HG03175 (cell line): ENCODE results near the gene ROBO2.

Source experiments
- ATAC-seq: cut with Tn5 transposase; IDR thresholded peaks from one replicate; pipeline ENCODE4 v1.9.1; 2021; ENCODE audit warnings: mild to moderate bottlenecking, moderate library complexity; ENCODE audit not compliant: unreplicated experiment

Gene ROBO2

GRCh38 chr3:77052733-77053670 is 13.1 kb downstream of the ROBO2 start:
- ATAC-seq, result no peak

GRCh38 chr3:77053795-77054194 is 13.9 kb downstream of the ROBO2 start:
- ATAC-seq, result no peak

GRCh38 chr3:77055841-77056341 is 16.0 kb downstream of the ROBO2 start:
- ATAC-seq, result no peak

GRCh38 chr3:77059354-77059753 is 19.5 kb downstream of the ROBO2 start:
- ATAC-seq, result no peak

DNA sequence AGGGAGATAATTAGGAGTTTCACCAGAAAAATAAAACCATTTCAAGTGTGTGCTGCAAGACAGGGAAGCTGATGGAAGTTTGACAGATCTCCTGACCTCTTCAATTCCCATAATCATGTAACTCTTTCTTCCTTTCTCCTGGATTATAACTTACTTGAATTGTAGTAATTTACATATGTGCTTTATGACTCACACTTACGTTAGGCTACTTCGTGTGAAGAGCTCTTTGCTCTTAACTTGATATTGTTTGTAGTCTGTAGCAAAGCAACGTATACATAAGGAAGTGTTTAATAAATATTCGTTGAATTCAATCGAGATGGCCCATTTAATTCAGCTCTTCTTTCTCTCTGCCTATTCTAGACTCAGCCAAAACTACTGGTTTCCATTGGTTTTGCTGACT is 23.5 kb downstream of the ROBO2 start:
- no peak for ATAC-seq

GRCh38 chr3:77065750-77066149 is 25.9 kb downstream of the ROBO2 start:
- no peak for ATAC-seq

DNA sequence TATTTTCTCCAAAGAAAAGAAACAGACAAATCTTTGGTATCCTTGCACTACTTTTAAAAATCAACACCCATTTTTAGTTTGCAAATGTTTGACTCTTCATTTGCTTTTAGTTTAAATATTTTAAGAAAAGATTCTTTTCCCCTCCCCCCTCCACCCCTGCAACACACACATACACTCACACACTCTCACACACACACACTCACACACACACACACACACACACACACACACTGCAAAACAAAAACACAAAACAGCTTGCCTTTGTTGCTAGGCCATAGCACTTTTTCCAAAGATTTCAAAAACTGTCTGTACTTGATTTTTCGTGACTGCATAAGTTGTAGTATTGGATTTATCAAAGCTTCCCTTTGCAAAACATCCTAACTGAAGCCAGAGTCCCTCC is 26.9 kb downstream of the ROBO2 start:
- no peak for ATAC-seq

DNA sequence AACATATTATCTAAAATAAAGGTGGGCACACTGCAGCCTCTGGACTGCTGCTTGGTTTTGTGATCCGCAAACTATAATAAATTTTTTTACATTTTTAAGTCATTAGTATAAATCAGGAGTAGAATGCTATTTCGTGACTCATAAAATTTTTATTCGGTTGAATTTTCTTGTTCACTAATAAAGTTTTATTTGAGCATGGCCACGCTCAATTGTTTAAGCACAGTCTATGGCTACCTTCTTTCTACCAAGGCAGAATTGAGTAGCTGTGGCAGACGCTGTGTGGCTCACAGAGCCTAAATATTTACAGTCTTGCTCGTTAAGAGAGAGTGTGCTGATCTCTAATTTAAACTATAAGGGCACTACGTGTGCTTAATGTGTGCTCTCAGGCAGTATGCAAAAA is 28.9 kb downstream of the ROBO2 start:
- ATAC-seq, result no peak

GRCh38 chr3:77071364-77071763 is 31.5 kb downstream of the ROBO2 start:
- ATAC-seq, result no peak

DNA sequence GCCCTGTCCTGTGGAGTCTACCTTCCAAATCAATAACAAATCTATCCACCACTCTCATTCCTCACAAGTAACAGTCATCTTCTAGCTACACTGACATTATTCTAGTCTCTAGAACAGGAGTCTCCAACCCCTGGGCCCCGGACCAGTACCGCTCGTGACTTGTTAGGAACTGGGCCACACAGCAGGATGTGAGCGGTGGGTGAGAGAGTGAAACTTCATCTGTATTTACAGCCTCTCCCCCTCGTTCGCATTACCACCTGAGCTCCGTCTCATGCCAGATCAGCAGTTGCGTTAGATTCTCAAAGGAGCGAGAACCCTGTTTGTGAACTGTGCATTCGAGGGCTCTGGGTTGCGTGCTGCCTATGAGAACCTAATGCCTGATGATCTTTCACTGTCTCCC is 31.9 kb downstream of the ROBO2 start:
- ATAC-seq, result no peak

DNA sequence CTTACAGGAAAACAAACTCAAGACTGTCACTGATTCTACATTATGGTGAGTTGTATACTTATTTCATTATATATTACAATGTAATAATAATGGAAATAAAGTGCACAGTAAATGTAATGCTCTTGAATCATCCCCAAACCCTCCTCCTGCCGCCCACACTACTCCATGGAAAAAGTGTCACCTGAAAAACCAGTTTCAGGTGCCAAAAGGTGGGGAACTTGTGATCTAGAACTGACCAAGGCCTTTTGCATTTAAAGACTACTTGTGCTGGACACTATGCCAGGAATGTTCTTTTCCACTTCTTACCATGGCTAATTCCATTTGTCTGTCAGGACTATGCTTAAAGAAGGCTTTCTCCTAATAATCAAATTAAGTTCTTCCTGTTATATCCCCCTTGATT is 32.3 kb downstream of the ROBO2 start:
- ATAC-seq, result no peak

DNA sequence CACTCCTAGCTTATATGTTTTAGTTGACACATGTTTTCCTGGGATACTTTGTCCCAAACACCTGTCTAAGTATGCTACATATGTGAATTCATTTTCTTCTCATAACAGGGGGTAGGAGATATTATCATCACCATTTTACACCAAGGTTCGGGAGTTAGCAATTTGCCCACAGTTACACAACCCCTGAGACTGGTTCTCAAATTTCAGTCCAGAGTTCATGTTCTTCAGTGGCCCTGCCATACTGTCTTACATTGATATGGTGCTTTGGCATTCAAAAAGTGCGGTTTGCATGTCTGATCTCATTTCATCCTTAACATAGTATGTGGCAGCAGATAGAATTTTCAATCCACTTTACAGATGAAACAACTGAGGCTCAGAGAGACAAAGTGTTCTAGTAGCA is 38.4 kb downstream of the ROBO2 start:
- ATAC-seq, result no peak

- ATAC-seq, result no peak
Observed at GRCh38 chr3:77079988-77080610, 40.2 kb downstream of the ROBO2 start.

DNA sequence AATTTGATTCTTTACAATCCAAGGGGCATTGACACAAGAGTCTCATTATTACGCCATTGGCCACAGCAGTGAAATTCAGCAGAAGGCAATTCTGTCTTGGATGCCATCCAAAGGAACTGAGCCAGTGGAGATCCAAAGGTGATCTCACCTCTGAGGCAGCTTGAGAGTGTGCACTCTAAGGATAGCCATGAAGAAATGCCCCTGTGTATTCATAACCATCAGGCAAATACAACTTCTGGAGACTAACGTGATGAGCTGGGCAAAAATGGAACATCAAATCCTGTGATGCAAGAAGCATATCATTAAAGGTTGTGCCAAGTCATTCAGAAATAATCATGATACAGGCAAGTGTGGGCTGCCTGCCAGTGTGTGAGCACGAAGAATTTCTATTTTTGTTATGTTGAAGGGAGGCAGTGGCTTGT is 41.4 kb downstream of the ROBO2 start:
- ATAC-seq, result no peak

- no peak for ATAC-seq
Observed at GRCh38 chr3:77084511-77084910, 44.6 kb downstream of the ROBO2 start.

DNA sequence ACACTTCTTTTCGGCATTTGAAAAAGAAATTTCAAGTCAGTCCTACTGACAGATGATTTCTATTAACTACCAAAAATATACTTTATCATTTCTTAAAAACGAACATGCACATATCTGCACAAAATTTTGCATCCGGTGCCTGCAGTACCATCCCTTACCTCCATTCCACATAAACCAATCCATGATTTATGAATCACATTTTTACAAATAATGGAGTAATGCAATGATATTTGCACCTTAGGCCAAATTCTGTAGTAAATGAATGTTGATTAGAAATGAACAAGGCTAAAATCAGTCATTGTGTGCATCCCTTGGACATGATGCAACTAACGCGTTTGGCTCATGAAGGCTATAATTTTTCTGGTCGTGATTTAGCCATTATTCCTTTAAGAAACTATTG is 46.5 kb downstream of the ROBO2 start:
- no peak for ATAC-seq

DNA sequence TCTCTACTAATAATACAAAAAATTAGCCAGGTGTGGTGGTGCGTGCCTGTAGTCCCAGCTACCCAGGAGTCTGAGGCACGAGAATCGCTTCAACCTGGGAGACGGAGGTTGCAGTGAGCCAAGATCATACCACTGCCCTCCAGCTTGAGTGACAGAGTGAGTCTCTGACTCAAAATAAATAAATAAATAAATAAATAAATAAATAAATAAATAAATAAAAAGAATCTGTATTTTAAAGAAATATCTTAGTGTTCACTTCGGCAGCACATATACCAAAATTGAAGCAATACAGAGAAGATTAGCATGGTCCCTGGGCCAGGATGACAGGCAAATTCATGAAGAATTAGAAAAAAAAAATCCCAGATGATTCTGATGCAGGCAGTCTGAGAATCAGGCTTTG is 51.9 kb downstream of the ROBO2 start:
- no peak for ATAC-seq

DNA sequence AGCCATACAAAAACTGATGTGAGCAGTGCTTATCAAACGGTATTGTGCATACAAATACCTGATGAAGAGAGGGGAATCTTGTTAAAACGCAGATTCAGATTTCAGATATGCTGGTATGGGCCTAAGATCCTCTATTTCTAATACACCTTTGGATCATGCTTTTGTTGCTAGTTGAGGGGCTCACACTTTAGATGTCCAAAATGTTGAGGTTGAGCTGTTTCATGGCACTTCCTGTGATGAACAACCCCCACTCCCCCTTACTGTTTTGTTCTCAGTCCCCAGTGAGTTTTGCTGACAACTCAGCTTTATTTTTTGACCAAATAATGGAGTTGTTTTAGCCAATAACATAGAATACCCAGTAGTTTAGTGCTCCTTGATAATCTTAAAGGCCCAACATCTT is 53.2 kb downstream of the ROBO2 start:
- ATAC-seq, result no peak

- ATAC-seq, result no peak
Observed at GRCh38 chr3:77096145-77096544, 56.2 kb downstream of the ROBO2 start.

DNA sequence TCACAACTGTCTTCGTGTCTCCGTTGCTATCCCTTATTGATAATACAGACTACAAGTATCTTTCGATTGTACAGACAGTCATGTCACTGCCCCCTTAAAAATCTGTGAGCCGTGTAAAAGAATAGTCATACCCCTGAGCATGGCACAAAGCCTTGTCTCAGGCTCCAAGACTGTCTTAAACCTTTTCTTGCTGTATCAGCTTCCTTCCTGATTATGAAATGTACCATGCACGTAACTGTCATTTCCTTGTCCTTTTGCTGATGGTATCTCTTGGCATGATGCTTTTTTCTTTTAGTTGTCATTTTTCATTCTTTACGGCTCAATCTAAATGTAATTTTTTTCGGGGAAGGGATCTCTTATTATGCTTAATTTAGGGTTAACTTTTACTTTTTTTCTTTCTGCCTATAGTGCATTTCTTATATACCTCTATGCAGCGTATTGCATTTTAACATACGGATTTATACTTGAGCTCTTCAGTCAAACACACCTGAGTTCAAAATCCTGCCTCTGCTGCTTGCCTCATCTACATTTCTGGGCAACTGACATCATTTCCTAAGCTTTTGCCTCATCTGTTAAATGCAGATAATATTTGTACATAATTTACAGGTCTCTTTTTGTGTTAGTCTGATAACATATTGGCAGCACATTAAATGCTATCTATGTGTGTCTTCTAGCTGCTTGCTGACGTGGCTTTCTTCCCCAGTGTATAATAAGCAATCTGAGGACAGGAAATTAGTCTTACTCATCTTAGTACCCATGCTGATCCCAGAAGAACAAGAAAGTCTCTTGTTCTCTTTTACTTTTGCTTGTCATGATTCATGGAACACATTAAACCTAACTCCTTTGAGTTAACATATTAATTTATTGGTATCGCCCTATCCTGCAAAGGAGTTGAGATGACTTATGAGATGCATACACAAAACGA is 57.3 kb downstream of the ROBO2 start:
- ATAC-seq, result no peak
